ENCODE results near the gene LACRT.

DNA sequence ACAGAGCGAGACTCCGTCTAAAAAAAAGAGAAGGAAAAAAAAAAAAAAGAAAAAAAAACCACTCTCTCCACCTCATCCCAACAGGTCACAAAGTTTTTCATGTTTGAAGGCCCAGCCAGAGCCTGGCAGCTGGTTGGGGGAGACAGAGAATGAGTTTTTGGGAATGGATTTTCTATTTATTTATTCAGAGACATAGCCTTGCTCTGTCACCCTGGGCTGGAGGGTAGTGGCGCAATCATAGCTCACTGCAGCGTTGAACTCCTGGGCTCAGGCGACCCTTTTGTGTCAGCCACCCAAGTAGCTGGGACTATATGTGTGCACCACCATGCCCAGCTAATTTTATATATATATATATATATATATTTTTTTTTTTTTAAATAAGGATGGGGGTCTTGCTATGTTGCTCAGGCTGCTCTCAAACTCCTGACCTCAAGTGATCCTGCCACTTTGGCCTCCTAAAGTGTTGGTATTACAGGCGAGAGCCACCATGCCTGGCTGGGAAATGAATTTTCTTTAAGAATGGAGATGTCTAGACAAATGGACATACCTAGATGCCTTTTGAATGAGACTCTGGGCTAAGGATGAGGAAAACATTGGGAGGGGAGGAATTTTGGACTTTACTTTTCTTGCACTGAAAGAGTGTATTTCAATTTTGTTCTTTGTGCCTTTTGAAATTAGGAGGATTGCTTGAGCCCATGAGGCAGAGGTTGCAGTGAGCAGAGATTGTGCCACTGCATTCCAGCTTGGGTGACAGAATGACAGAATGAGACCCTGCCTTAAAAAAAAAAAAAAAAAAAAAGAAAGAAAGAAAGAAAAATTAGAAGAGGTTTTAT is 29.3 kb downstream of the LACRT start:
- TF ChIP-seq GABPA (tag; conservative IDR thresholded peaks at IDR 0.05; ENCODE audit: low read depth) (no peak), FOXJ3 (CRISPR knock-in tag; IDR thresholded peaks at IDR 0.05) (no peak), FOSL1 (tag; conservative IDR thresholded peaks at IDR 0.05) (no peak), SMAD3 (CRISPR knock-in tag; conservative IDR thresholded peaks at IDR 0.05) (no peak), ZNF431 (CRISPR knock-in tag; IDR thresholded peaks at IDR 0.05) (no peak), ZNF707 (CRISPR knock-in tag; conservative IDR thresholded peaks at IDR 0.05) (no peak), MAZ (CRISPR knock-in tag; conservative IDR thresholded peaks at IDR 0.05 in 1 of 2, IDR thresholded peaks at IDR 0.05 in 1 of 2) (no peak), CBX3 (IDR thresholded peaks at IDR 0.05; ENCODE audit: borderline replicate concordance in 1 of 2, low read length in 2 of 2) (no peak), TCF7L2 (IDR thresholded peaks at IDR 0.05; ENCODE audit: low read depth, low read length) (no peak)
- TF ChIP-seq, protein P1, sequence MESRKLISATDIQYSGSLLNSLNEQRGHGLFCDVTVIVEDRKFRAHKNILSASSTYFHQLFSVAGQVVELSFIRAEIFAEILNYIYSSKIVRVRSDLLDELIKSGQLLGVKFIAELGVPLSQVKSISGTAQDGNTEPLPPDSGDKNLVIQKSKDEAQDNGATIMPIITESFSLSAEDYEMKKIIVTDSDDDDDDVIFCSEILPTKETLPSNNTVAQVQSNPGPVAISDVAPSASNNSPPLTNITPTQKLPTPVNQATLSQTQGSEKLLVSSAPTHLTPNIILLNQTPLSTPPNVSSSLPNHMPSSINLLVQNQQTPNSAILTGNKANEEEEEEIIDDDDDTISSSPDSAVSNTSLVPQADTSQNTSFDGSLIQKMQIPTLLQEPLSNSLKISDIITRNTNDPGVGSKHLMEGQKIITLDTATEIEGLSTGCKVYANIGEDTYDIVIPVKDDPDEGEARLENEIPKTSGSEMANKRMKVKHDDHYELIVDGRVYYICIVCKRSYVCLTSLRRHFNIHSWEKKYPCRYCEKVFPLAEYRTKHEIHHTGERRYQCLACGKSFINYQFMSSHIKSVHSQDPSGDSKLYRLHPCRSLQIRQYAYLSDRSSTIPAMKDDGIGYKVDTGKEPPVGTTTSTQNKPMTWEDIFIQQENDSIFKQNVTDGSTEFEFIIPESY (CRISPR knock-in tag; IDR thresholded peaks at IDR 0.05): no peak
- TF ChIP-seq, protein P2, sequence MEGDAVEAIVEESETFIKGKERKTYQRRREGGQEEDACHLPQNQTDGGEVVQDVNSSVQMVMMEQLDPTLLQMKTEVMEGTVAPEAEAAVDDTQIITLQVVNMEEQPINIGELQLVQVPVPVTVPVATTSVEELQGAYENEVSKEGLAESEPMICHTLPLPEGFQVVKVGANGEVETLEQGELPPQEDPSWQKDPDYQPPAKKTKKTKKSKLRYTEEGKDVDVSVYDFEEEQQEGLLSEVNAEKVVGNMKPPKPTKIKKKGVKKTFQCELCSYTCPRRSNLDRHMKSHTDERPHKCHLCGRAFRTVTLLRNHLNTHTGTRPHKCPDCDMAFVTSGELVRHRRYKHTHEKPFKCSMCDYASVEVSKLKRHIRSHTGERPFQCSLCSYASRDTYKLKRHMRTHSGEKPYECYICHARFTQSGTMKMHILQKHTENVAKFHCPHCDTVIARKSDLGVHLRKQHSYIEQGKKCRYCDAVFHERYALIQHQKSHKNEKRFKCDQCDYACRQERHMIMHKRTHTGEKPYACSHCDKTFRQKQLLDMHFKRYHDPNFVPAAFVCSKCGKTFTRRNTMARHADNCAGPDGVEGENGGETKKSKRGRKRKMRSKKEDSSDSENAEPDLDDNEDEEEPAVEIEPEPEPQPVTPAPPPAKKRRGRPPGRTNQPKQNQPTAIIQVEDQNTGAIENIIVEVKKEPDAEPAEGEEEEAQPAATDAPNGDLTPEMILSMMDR (IDR thresholded peaks at IDR 0.05 in 2 of 3, conservative IDR thresholded peaks at IDR 0.05 in 1 of 3; ENCODE audit: insufficient read depth in 2 of 3, low read depth in 1 of 3, low read length in 3 of 3): no peak
- TF ChIP-seq, protein P3, sequence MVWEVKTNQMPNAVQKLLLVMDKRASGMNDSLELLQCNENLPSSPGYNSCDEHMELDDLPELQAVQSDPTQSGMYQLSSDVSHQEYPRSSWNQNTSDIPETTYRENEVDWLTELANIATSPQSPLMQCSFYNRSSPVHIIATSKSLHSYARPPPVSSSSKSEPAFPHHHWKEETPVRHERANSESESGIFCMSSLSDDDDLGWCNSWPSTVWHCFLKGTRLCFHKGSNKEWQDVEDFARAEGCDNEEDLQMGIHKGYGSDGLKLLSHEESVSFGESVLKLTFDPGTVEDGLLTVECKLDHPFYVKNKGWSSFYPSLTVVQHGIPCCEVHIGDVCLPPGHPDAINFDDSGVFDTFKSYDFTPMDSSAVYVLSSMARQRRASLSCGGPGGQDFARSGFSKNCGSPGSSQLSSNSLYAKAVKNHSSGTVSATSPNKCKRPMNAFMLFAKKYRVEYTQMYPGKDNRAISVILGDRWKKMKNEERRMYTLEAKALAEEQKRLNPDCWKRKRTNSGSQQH (CRISPR knock-in tag; IDR thresholded peaks at IDR 0.05): no peak
- TF ChIP-seq, protein P4, sequence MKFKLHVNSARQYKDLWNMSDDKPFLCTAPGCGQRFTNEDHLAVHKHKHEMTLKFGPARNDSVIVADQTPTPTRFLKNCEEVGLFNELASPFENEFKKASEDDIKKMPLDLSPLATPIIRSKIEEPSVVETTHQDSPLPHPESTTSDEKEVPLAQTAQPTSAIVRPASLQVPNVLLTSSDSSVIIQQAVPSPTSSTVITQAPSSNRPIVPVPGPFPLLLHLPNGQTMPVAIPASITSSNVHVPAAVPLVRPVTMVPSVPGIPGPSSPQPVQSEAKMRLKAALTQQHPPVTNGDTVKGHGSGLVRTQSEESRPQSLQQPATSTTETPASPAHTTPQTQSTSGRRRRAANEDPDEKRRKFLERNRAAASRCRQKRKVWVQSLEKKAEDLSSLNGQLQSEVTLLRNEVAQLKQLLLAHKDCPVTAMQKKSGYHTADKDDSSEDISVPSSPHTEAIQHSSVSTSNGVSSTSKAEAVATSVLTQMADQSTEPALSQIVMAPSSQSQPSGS (CRISPR knock-in tag; IDR thresholded peaks at IDR 0.05): no peak
- TF ChIP-seq, protein P5, sequence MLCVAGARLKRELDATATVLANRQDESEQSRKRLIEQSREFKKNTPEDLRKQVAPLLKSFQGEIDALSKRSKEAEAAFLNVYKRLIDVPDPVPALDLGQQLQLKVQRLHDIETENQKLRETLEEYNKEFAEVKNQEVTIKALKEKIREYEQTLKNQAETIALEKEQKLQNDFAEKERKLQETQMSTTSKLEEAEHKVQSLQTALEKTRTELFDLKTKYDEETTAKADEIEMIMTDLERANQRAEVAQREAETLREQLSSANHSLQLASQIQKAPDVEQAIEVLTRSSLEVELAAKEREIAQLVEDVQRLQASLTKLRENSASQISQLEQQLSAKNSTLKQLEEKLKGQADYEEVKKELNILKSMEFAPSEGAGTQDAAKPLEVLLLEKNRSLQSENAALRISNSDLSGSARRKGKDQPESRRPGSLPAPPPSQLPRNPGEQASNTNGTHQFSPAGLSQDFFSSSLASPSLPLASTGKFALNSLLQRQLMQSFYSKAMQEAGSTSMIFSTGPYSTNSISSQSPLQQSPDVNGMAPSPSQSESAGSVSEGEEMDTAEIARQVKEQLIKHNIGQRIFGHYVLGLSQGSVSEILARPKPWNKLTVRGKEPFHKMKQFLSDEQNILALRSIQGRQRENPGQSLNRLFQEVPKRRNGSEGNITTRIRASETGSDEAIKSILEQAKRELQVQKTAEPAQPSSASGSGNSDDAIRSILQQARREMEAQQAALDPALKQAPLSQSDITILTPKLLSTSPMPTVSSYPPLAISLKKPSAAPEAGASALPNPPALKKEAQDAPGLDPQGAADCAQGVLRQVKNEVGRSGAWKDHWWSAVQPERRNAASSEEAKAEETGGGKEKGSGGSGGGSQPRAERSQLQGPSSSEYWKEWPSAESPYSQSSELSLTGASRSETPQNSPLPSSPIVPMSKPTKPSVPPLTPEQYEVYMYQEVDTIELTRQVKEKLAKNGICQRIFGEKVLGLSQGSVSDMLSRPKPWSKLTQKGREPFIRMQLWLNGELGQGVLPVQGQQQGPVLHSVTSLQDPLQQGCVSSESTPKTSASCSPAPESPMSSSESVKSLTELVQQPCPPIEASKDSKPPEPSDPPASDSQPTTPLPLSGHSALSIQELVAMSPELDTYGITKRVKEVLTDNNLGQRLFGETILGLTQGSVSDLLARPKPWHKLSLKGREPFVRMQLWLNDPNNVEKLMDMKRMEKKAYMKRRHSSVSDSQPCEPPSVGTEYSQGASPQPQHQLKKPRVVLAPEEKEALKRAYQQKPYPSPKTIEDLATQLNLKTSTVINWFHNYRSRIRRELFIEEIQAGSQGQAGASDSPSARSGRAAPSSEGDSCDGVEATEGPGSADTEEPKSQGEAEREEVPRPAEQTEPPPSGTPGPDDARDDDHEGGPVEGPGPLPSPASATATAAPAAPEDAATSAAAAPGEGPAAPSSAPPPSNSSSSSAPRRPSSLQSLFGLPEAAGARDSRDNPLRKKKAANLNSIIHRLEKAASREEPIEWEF (CRISPR knock-in tag; IDR thresholded peaks at IDR 0.05): no peak

Data from K562 (cell line).